GM23248 (cell line): ENCODE results near the gene CDK12. TPM values are rescaled to one million over a fixed set of nuclear protein-coding genes. Genes with fewer than 3 reads are reported as not detected.
"Not testable (repeated sequence)": the region's sequence is repeated elsewhere in the genome, so short reads cannot be mapped to it uniquely, and the experiment has no call there.

ENCODE experiments used
- DNase-seq: peaks from one replicate; pipeline ENCODE4 v3.0.0-alpha.2; 2015
- H2AFZ ChIP-seq: fragments of 200-600 bp; sonication (generic); 2 replicates; pipeline ENCODE4 v1.6.1; 2016; ENCODE audit warnings: antibody characterized with exemption
- H3F3A ChIP-seq: fragments of 200-600 bp; sonication (generic); 2 replicates; pipeline ENCODE4 v1.6.1; 2016; ENCODE audit warnings: mild to moderate bottlenecking, antibody characterized with exemption, mixed run types; ENCODE audit not compliant: insufficient read depth
- H3K27ac ChIP-seq: fragments of 200-600 bp; sonication (generic); 2 replicates; pipeline ENCODE4 v1.5.1; 2016; ENCODE audit warnings: mild to moderate bottlenecking
- H3K27me3 ChIP-seq: fragments of 200-600 bp; sonication (generic); replicated peaks from 2 replicates; pipeline ENCODE4 v1.6.1; 2016; ENCODE audit warnings: mild to moderate bottlenecking; ENCODE audit not compliant: insufficient read depth
- H3K36me3 ChIP-seq: fragments of 200-600 bp; sonication (generic); 2 replicates; pipeline ENCODE4 v1.6.1; 2016; ENCODE audit warnings: low read depth, mild to moderate bottlenecking
- H3K4me1 ChIP-seq: fragments of 200-600 bp; sonication (generic); 2 replicates; pipeline ENCODE4 v1.6.1; 2016; ENCODE audit warnings: mild to moderate bottlenecking; ENCODE audit not compliant: insufficient read depth
- H3K4me2 ChIP-seq: fragments of 200-600 bp; sonication (generic); one replicate; pipeline ENCODE4 v1.6.1; 2016; ENCODE audit warnings: mild to moderate bottlenecking; ENCODE audit not compliant: unreplicated experiment
- H3K4me3 ChIP-seq: fragments of 200-600 bp; sonication (generic); 2 replicates; pipeline ENCODE4 v1.5.1; 2016; ENCODE audit warnings: mild to moderate bottlenecking
- H3K79me2 ChIP-seq: fragments of 200-600 bp; sonication (generic); 2 replicates; pipeline ENCODE4 v1.6.1; 2016; ENCODE audit warnings: mild to moderate bottlenecking; ENCODE audit not compliant: insufficient read depth
- H3K9ac ChIP-seq: fragments of 200-600 bp; sonication (generic); 2 replicates; pipeline ENCODE4 v1.6.1; 2016; ENCODE audit warnings: mild to moderate bottlenecking
- H3K9me2 ChIP-seq: fragments of 200-600 bp; sonication (generic); 2 replicates; pipeline ENCODE4 v1.6.1; 2016; ENCODE audit warnings: mixed run types, mild to moderate bottlenecking, moderate library complexity; ENCODE audit not compliant: insufficient read depth
- H3K9me3 ChIP-seq: fragments of 200-600 bp; sonication (generic); one replicate; pipeline ENCODE4 v1.6.1; 2017; ENCODE audit warnings: low read depth
- H4K20me1 ChIP-seq: fragments of 200-600 bp; sonication (generic); 2 replicates; pipeline ENCODE4 v1.6.0; 2016; ENCODE audit not compliant: insufficient read depth
- EZH2 ChIP-seq: fragments of 200-600 bp; sonication (generic); IDR thresholded peaks from 2 replicates; pipeline ENCODE4 v1.6.1; 2018; ENCODE audit warnings: antibody characterized with exemption, mild to moderate bottlenecking; ENCODE audit not compliant: insufficient read depth, poor library complexity, severe bottlenecking
- EZH2phosphoT487 ChIP-seq: fragments of 200-600 bp; sonication (generic); IDR thresholded peaks from 2 replicates; pipeline ENCODE4 v1.6.1; 2018; ENCODE audit warnings: antibody characterized with exemption, moderate library complexity, mild to moderate bottlenecking, low read depth; ENCODE audit not compliant: insufficient read depth
- WGBS, 2 experiments: methylation state at CpG; one replicate each; pipeline ENCODE4 v1.1.6; 2015 to 2017; ENCODE audit warnings: low lambda C conversion rate in 2 of 2, low coverage in 1 of 2; ENCODE audit errors: missing lambda C conversion rate in 2 of 2; 5-methylcytosine and 5-hydroxymethylcytosine counted together
- in situ Hi-C: fragments of 300-500 bp; cut with MboI; formaldehyde crosslinking; loops from 2 replicates; pipeline ENCODE4 v1.15.0; 2020
- polyA plus RNA-seq: library from polyadenylated mRNA; unstranded; fragments of >200 nt; fragmentation: Nextera tagmentation; extraction: Ambion mirVana; gene quantifications from 2 replicates; pipeline ENCODE4 v1.2.1, GENCODE V29; 2016
- total RNA-seq: library from RNA; depleted of rRNA; stranded (reverse); fragments of >200 nt; shearing (Covaris generic); gene quantifications from 2 replicates; pipeline ENCODE4 v1.2.3, GENCODE V29; 2014

CDK12 gene
- total and polyA plus RNA-seq, 2 experiments from 2014 or later: 8.9 to 21.1 TPM

- in situ Hi-C loops: no loop called here
- WGBS, 2 experiments: 63 to 71% methylated on average over 3 of the region's 3 CpGs
- no peak for DNase-seq
Measured at GRCh38 chr17:39538866-39539265, 77.6 kb downstream of the CDK12 start.

GRCh38 chr17:39540611-39541010 is 79.3 kb downstream of the CDK12 start:
- in situ Hi-C loops: no loop called here
- Histone ChIP-seq H2AFZ (no peak overlapping the region), H3K79me2 (no peaks in the 10 kb centered on the region), H3K27ac (no peak overlapping the region), H3K36me3 (no peaks in the 10 kb centered on the region), H3K9ac (no peak overlapping the region), H3K9me3 (no peaks in the 10 kb centered on the region), H3K9me2 (no peaks in the 10 kb centered on the region), H3K4me3 (no peak overlapping the region), H3F3A (0 out of 2 replicates have a peak, but pooled peaks cover 6% of the 10 kb centered on the region), H4K20me1 (no peaks in the 10 kb centered on the region), H3K4me1 (no peaks in the 10 kb centered on the region), H3K4me2 (no peak overlapping the region), H3K27me3 (no peaks in the 10 kb centered on the region)
- TF ChIP-seq EZH2 (no peak), EZH2phosphoT487 (no peak)
- WGBS, 2 experiments: 87 to 93% methylated on average over 5 to 9 of the region's 9 CpGs
- DNase-seq: no peak

More at GRCh38 chr17:39538866-39539265, 77.6 kb downstream of the CDK12 start:
- Histone ChIP-seq H3K4me2 (no peak overlapping the region), H3K9me3 (no peaks in the 10 kb centered on the region), H3K36me3 (no peaks in the 10 kb centered on the region), H3F3A (0 out of 2 replicates have a peak, but pooled peaks cover 6% of the 10 kb centered on the region), H3K27me3 (no peaks in the 10 kb centered on the region), H3K9ac (no peak overlapping the region), H3K79me2 (no peaks in the 10 kb centered on the region), H2AFZ (no peak overlapping the region), H3K27ac (no peak overlapping the region), H3K9me2 (no peaks in the 10 kb centered on the region), H3K4me3 (no peak overlapping the region), H3K4me1 (no peaks in the 10 kb centered on the region), H4K20me1 (no peaks in the 10 kb centered on the region)
- TF ChIP-seq EZH2: no peak
- TF ChIP-seq EZH2phosphoT487: no peak

- in situ Hi-C loops: no loop called here
- no peak for DNase-seq
- Histone ChIP-seq H4K20me1 (no peaks in the 10 kb centered on the region), H3K36me3 (no peaks in the 10 kb centered on the region), H3K79me2 (no peaks in the 10 kb centered on the region), H2AFZ (no peak overlapping the region), H3K9me3 (no peaks in the 10 kb centered on the region), H3F3A (0 out of 2 replicates have a peak, but pooled peaks cover 6% of the 10 kb centered on the region), H3K4me3 (no peak overlapping the region), H3K9me2 (no peaks in the 10 kb centered on the region), H3K27ac (no peak overlapping the region), H3K27me3 (no peaks in the 10 kb centered on the region), H3K4me1 (no peaks in the 10 kb centered on the region), H3K9ac (no peak overlapping the region), H3K4me2 (no peak overlapping the region)
- 77 to 86% methylated on average over 4 to 6 of the region's 6 CpGs for WGBS, 2 experiments
- no peak for TF ChIP-seq EZH2phosphoT487
- TF ChIP-seq EZH2: no peak
Measured at GRCh38 chr17:39541652-39542051, 80.4 kb downstream of the CDK12 start.

DNA sequence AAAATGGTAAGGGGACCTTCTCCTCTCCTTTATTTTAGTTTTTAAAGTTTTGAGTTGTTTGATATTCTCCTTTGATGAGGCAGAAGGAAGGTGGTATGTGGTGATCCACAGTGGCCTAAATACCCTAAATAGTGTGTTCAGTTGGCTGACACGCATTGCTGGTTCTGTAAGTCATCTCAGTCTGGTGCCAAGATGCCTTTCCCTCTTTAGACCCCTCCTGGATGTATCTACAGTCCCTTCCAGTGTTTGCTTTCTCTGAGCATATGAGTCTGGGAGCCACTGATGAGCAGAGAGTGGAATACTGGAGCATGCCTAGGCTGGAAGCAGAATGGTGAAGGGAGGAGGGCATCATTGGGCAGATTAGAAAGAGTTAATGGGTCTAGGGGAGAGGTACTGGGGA is 81.9 kb downstream of the CDK12 start:
- Histone ChIP-seq H3K4me3 (no peak overlapping the region), H3K9me3 (no peaks in the 10 kb centered on the region), H3K9me2 (no peaks in the 10 kb centered on the region), H3K4me1 (no peaks in the 10 kb centered on the region), H4K20me1 (0 out of 2 replicates have a peak, but pooled peaks cover 3% of the 10 kb centered on the region), H3K79me2 (no peaks in the 10 kb centered on the region), H2AFZ (no peak overlapping the region), H3F3A (0 out of 2 replicates have a peak, but pooled peaks cover 6% of the 10 kb centered on the region), H3K27ac (no peak overlapping the region), H3K36me3 (no peaks in the 10 kb centered on the region), H3K4me2 (no peak overlapping the region), H3K9ac (no peak overlapping the region), H3K27me3 (no peaks in the 10 kb centered on the region)
- TF ChIP-seq EZH2phosphoT487 (no peak), EZH2 (no peak)
- 92 to 94% methylated on average over 1 of the region's 1 CpG for WGBS, 2 experiments
- DNase-seq: no peak
- in situ Hi-C loops: no loop called here

GRCh38 chr17:39543664-39544063 is 82.4 kb downstream of the CDK12 start:
- H3K4me3 ChIP-seq: no peak overlapping the region
- no peaks in the 10 kb centered on the region for H3K36me3 ChIP-seq
- no peak overlapping the region for H3K27ac ChIP-seq
- no peaks in the 10 kb centered on the region for H3K9me3 ChIP-seq
- no peak overlapping the region for H2AFZ ChIP-seq
- DNase-seq: no peak
- no peak for TF ChIP-seq EZH2phosphoT487
- TF ChIP-seq EZH2: no peak
- H3K9ac ChIP-seq: no peak overlapping the region
- 0 out of 2 replicates have a peak, but pooled peaks cover 6% of the 10 kb centered on the region for H3F3A ChIP-seq
- H3K79me2 ChIP-seq: no peaks in the 10 kb centered on the region
- H4K20me1 ChIP-seq: 0 out of 2 replicates have a peak, but pooled peaks cover 3% of the 10 kb centered on the region
- no peaks in the 10 kb centered on the region for H3K9me2 ChIP-seq
- H3K4me2 ChIP-seq: no peak overlapping the region
- in situ Hi-C loops: no loop called here
- 0 out of 2 replicates have a peak, but pooled peaks cover 4% of the 10 kb centered on the region for H3K4me1 ChIP-seq
- H3K27me3 ChIP-seq: no peaks in the 10 kb centered on the region

DNA sequence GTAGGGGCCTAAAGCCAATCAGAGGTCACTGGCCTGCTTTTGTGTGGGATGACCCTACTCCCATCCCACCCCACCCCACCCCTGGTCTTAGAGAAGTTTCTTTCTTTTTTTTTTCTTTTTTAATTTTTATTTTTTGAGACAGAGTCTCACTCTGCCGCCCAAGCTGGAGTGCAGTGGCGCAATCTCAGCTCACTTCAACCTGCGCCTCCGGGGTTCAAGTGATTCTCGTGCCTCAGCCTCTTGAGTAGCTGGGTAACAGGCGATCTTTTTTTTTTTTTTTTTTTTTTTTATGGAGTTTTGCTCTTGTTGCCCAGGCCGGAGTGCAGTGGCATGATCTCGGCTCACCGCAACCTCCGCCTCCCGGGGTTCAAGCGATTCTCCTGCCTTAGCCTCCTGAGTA is 83.1 kb downstream of the CDK12 start:
- H3F3A ChIP-seq, H3K79me2 ChIP-seq, in situ Hi-C loops, H3K9ac ChIP-seq, H4K20me1 ChIP-seq, H3K27ac ChIP-seq, H3K27me3 ChIP-seq, H3K9me3 ChIP-seq, H3K4me3 ChIP-seq, DNase-seq, H3K9me2 ChIP-seq, H3K4me1 ChIP-seq, H2AFZ ChIP-seq, H3K36me3 ChIP-seq, H3K4me2 ChIP-seq: not testable (repeated sequence)
- 92 to 96% methylated on average over 12 of the region's 12 CpGs for WGBS, 2 experiments
